Activated CD8-positive, alpha-beta memory T cell treated with anti-CD3 and anti-CD28 coated beads, Interleukin-2, amount 50 U/mL, for 48 hours (primary cell): ENCODE measurements around the gene ABHD2.
"Not testable (repeated sequence)": the region's sequence is repeated elsewhere in the genome, so short reads cannot be mapped to it uniquely, and the experiment has no call there.

Experiments used
- DNase-seq: peaks from one replicate; pipeline ENCODE4 v3.0.0-alpha.2; 2020

Gene ABHD2

GRCh38 chr15:89122505-89123180 is 34.4 kb downstream of the ABHD2 start:
- no peak for DNase-seq

GRCh38 chr15:89123181-89123525 is 34.9 kb downstream of the ABHD2 start:
- DNase-seq: no peak

GRCh38 chr15:89125088-89125826 is 37.0 kb downstream of the ABHD2 start:
- DNase-seq: no peak

DNA sequence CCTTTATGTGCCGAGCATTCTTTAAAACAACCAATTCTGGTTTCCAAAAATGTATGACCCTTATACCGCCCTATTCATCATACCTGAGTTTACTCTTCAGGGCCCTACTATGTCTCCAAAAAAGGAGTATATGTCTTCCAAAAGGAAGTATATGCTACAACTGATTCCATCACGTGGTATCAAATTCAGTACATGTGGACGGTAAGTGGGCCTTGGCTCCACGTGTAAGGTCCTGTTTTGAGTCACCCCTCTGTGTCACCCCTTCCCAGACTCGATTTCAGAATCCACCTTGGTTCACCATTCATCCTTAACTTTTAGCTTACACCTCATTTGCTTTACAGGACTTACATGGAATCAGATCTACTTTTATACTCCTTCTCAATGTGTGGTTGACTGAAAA is 37.8 kb downstream of the ABHD2 start:
- no peak for DNase-seq

DNA sequence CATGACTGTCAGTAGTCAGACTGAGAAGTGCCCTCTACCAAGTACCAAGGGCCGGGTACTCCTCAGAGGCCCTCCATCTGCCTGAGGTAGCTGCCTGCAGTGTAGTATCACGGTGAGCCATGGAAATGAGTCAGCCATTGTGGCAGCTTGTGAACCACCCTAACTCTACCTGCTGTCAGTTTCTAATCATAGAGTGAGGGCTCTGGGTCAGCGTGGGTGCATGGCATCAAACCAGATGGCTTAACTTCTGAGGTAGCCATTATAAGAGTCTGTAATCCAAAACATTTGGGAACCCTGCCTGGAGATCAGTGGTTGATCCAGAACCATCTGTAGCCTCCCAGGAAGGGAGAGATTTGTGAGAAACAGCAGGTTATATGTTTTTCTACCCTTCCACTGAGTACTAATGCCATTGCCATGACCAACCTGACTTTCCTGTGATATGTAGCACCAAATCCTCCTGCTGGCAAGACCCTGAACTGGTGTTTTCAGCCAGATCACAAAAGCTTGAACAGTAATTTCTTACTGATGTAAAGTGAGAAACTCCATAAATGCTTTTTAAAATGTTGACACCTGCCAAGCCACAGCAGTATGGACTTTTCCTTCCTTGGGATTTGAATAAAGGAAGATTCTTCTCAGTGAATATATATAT is 38.9 kb downstream of the ABHD2 start:
- DNase-seq: peak; percentile 63

GRCh38 chr15:89128320-89129122 is 40.3 kb downstream of the ABHD2 start:
- no peak for DNase-seq

DNA sequence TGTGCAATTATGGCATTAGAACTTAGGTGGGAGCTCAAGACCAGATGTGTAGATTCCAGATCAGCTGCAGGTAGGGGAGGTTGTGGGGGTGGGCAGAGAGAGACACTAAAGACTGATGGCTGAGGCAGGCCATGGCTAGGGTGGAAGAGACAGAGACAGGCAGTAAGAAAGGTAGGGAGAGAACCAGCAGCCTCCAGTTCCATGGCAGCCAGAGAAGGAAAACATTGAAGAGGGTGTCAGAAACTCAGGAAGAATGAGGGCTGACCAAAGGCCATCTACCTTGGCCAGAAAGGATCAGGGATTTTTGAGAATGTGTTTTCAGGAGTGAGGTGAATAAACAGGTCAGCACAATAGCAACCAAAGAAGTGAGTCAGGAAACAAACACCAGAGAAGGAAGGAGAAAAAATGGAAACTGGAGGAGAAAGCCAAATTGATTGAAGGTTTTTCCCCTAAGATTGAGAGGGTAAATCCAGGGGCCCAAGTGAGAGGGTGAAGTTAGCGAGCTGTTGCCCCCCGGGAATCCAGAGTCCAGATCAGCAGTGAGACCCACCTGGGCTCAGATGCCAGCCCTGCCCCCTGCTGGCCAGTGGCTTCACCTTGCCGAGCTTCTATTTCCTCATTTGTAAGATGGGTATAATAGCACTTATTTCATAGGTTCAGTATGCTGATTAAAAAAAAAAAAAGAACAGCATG is 41.0 kb downstream of the ABHD2 start:
- peak; percentile 70 for DNase-seq

DNA sequence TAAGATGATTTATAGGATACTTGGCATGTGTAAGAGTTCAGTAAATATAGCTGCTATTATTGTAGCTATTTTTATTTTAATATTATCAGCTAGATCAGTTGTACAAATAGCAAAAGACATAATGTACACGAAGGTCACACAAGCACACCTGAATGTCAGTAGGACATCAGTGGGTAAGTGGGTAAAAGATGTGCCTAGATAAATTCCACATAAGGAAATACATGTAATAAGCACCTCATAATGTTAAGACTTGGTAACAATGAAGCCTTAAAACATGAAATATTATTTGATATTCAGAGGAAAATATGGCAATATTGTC is 41.5 kb downstream of the ABHD2 start:
- DNase-seq: no peak

DNA sequence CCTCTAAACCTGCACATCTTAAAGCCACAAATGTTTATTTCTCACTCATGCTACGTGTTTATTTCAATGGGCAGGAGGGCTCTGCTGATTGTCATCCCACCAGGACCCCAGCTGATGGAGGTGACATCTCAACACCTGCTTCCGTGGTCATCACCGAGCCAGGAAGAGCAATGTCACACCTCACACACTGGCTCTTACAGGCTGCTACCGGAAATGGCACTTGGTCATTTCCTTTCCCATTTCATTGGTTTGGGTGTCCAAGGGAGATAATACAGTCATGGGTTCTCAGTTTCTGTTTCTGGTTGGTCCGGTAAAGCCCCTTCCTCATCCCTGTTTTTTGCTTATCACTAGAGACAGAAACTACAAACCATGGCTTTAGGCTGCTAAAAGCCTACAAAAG is 41.9 kb downstream of the ABHD2 start:
- no peak for DNase-seq

DNA sequence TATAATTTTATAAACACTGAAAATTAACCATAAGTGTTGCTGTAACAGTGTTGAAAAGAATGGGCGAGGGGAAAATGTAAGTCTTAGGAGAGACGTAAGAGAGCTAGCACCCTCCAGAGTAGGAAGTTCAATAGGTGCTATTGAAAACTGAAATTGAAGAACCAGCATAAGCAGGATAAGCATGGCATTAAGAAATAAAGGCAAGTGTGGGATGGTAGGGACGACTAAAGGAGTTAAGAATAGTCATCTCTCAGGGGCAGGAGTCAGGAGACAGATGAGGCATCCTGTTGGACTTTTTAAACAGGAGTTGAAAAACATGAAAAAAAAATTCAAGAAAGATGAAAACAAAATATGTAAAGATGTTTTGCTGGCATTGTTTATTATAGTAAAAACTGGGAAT is 43.5 kb downstream of the ABHD2 start:
- no peak for DNase-seq

DNA sequence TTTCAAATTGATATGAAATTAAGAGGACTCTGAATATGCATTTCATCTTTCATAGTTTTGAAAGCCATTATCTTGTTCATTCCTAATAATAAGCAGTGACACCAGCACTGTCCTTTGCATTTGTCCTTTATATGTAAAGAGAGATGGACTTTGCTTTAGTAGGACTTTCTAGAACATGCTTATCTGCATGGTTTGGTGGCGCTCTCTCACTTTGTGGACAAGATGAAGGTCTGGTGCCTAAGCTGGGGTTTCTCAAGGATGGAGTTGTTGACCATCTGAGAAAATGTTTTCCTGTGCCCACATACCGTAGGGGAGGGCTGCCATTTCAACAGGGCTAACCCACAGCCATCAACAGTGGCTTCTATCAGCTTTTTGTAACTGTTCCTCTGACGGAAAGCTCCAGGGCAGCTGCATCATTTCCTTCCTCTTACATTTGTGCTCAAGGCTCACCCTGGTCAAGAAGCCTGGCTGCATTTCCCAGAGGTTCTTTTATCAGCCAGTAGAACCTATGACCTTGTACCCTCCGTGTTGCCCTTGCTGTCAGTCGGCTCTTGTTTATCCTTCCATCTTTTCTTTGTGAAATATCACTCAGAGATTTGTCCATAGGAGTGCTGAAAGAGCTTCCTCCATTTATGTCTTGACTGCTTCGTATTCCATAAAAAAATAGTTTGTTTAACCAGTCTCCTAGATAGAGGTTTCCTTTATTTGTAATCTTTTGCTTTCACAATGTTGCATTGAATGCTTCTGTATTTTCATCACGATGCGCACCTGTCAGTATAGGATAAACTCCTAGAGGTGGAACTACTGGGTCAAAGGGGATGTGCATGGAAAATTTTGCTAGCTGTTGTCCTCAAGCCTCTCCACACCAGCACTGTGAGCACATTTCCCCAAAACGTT is 44.6 kb downstream of the ABHD2 start:
- no peak for DNase-seq

DNA sequence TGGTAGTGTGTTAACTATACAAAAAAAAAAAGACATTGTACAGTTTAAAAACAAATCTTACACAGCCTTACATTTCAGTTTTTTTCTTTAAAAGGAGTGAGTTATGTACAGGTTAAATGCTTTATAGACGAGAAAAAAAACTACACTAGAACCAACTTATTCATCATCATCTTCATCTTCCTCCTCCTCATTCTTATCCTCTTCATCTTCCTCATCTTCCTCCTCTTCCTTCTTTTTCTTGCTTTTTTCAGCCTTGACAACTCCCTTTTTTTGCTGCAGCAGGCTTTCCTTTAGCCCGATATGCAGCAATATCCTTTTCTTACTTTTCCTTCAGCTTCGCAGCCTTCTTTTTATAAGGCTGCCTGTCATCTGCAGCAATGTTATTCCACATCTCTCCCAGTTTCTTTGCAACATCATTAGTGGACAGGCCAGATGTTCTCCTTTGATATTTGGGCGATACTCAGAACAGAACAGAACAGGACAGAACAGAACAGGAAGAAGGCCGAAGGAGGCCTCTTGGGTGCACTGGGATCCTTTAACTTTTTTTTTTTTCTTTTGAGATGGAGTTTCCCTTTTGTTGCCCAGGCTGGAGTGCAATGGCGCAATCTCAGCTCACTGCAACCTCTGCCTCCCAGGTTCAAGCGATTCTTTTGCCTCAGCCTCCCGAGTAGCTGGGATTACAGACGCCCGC is 47.3 kb downstream of the ABHD2 start:
- not testable (repeated sequence) for DNase-seq

DNA sequence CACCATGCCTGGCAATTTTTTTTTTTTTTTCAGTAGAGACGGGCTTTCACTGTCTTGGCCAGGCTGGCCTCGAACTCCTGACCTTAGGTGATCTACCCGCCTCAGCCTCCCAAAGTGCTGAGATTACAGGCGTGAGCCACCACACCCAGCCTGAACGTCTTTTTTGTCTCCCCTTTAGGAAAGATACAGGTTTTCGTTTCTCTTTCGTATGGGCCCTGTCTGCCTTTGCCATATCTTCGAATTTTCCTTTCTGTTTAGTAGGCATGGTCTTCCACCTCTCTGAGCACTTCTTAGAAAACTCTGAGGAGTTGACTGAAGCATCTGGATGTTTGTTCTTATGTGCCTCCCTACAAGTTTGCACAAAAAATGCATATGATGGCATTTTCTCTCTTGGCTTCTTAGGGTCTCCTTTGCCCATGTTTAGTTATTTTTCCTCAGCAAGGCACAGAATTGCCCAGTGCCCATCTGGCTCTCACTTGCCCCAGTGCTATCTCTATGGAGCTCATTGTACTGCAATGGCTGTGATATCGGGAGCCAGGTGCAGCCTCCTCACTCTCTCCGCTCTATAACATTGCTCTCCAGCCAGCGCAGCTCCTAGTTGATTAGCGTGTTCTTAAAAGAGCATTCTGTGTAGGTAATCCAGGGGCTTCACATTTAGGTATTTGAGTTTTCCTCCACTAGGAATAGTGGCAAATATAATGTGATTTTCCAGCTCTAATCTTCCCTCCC is 48.0 kb downstream of the ABHD2 start:
- DNase-seq: no peak

DNA sequence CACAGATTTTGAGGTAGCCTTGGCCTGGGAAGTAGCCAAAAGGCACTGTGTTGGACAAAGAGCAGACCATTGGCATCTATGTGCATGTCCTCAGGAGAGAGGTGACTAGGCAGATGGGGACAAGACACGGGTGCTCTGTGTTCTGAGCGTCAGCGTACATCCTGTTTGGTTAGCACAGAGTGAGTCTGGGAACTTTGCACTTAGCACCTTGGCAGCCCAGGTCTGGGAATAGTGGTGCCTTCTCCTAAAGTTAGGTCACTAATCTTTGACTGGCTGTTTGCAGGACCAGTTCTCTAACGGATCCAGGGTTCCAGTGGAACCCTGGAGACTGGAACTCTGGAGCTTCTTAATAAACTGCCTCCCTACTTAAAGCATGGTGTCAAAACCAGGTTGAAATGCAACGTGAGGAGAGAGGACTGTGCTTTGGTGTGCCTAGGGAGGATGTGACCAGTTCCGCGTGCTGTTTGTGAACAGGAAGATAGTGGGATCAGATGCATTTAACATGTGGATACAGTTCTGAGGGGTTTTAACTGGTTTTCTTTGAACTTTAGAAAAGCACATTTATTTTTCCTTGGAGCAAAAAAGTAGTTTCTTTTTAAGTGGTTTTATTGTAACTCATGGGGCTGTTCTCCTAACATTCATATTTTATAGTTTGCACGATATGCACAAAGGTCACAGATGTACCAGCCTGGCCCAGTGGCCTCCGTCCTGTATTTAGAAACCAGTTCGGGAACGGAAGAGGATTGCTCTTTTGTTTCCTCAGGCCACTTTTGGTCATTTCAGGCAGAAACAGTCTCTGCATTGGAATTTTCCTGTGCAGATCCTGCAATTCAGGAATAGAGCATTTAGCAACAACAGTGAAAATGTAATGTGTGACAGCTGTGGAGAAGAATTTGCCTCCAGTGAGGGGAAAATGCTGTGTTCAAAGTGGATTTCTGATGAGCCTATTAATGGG is 48.8 kb downstream of the ABHD2 start:
- no peak for DNase-seq

GRCh38 chr15:89137926-89138325 is 49.7 kb downstream of the ABHD2 start:
- no peak for DNase-seq

GRCh38 chr15:89138999-89139612 is 50.9 kb downstream of the ABHD2 start:
- no peak for DNase-seq

GRCh38 chr15:89139613-89140499 is 51.6 kb downstream of the ABHD2 start:
- DNase-seq: no peak

DNA sequence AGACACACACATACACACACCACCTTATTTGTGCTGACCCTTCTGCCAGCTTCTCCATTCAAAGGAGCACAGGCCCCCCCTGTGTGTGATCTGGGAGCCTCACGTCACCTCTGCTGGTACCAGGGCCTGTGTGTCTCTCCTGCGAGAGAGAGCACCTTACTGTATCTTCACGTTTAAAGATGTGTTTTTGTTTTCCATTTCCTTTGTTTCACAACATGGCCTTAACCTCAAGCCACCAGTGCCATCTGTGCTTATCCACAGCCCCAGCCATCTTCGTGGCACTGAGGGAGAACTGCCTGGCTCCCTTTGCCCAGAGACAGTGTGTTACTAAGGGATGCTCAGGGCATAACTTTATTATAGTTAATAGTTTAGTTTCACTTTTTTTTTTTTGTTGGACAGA is 52.3 kb downstream of the ABHD2 start:
- DNase-seq: no peak
